Endothelial cell of umbilical vein (primary cell): ENCODE measurements around the gene SREBF1. TPM values are rescaled to one million over a fixed set of nuclear protein-coding genes. Genes with fewer than 3 reads are reported as not detected.

ENCODE experiments used
- BruUV-seq: library from RNA; stranded (reverse); fragments of 400-500 nt; replicated peaks from 2 replicates; lab custom pipeline; 2021; lab: Mats Ljungman, UMichigan
- CTCF ChIA-PET: fragments of 300-600, 350-600 bp; sonication (Branson Sonifier 250); formaldehyde crosslinking; loops from one replicate; lab custom pipeline; 2021; ENCODE audit warnings: antibody characterized with exemption, inconsistent platforms; lab: Charles Lee
- POLR2A ChIA-PET: fragments of 300-600, 350-600 bp; sonication (Branson Sonifier 250); formaldehyde crosslinking; loops from one replicate; lab custom pipeline; 2021; ENCODE audit warnings: antibody characterized with exemption, inconsistent platforms; lab: Charles Lee
- DNase-seq: peaks from one replicate; pipeline ENCODE4 v3.0.0-alpha.2; 2011; ENCODE audit warnings: low read depth, low spot score
- FAIRE-seq: peaks from 2 replicates; lab custom pipeline; 2011; peaks lifted over from hg19 to GRCh38; lab: Jason Lieb, UNC
- H2AFZ ChIP-seq: 2 replicates; pipeline ENCODE4 v1.6.0; 2012; ENCODE audit warnings: low read depth, low read length, control low read depth, inconsistent platforms
- H3K27ac ChIP-seq: 2 replicates; pipeline ENCODE4 v1.5.1; 2011; ENCODE audit warnings: low read depth, mild to moderate bottlenecking, control low read depth, low read length, moderate library complexity; ENCODE audit not compliant: insufficient read depth
- H3K27me3 ChIP-seq, 2 experiments: 2 replicates each; pipeline versions ENCODE4 v1.6.0 to v1.6.1; 2011; ENCODE audit warnings: low read length in 2 of 2, mixed read lengths in 1 of 2; ENCODE audit not compliant: control insufficient read depth in 2 of 2, insufficient read depth in 2 of 2
- H3K36me3 ChIP-seq, 2 experiments: 2 replicates in 1 of 2; 3 replicates in 1 of 2; pipeline ENCODE4 v1.5.1; 2011; ENCODE audit warnings: low read length in 2 of 2, mild to moderate bottlenecking in 1 of 2, moderate library complexity in 1 of 2; ENCODE audit not compliant: control insufficient read depth in 2 of 2, insufficient read depth in 2 of 2; ENCODE audit errors: extremely low read depth in 1 of 2
- H3K4me1 ChIP-seq: 3 replicates; pipeline ENCODE4 v1.5.1; 2011; ENCODE audit warnings: mild to moderate bottlenecking, low read length; ENCODE audit not compliant: control insufficient read depth, insufficient read depth; ENCODE audit errors: extremely low read depth
- H3K4me2 ChIP-seq: 2 replicates; pipeline ENCODE4 v1.6.1; 2011; ENCODE audit warnings: low read length, control low read depth, mixed read lengths; ENCODE audit not compliant: insufficient read depth
- H3K4me3 ChIP-seq, 3 experiments: fragments of 200-600 bp in 1 of 3; sonication (generic), shearing (Covaris generic) in 1 of 3; replicated peaks in 1 of 3; 2 replicates each; pipeline ENCODE4 v1.5.1; 2011 to 2016; ENCODE audit warnings: control low read depth in 3 of 3, low read length in 3 of 3, mild to moderate bottlenecking in 2 of 3, inconsistent platforms in 1 of 3, low read depth in 1 of 3, moderate library complexity in 1 of 3; ENCODE audit not compliant: insufficient read depth in 1 of 3
- H3K79me2 ChIP-seq: 2 replicates; pipeline ENCODE4 v1.6.0; 2012; ENCODE audit warnings: low read length, inconsistent platforms; ENCODE audit not compliant: control insufficient read depth, insufficient read depth
- H3K9ac ChIP-seq: replicated peaks from 2 replicates; pipeline ENCODE3; 2011; ENCODE audit warnings: low read length, control low read depth; ENCODE audit not compliant: insufficient read depth; ENCODE audit errors: extremely low read depth
- H3K9me1 ChIP-seq: replicated peaks from 3 replicates; pipeline ENCODE4 v1.6.0; 2011; ENCODE audit warnings: mild to moderate bottlenecking, low read length; ENCODE audit not compliant: control insufficient read depth, insufficient read depth; ENCODE audit errors: extremely low read depth
- H3K9me3 ChIP-seq: replicated peaks from 2 replicates; pipeline ENCODE4 v1.5.1; 2012; ENCODE audit warnings: low read length, inconsistent platforms; ENCODE audit not compliant: control insufficient read depth, insufficient read depth
- H4K20me1 ChIP-seq: replicated peaks from 2 replicates; pipeline ENCODE3; 2011; ENCODE audit warnings: mild to moderate bottlenecking, low read length; ENCODE audit not compliant: control insufficient read depth, insufficient read depth; ENCODE audit errors: extremely low read depth
- CTCF ChIP-seq, 2 donors: IDR thresholded peaks; 1 replicate in 1 of 2; 2 replicates in 1 of 2; pipeline ENCODE4 v1.5.1; 2011; ENCODE audit warnings: low read length in 2 of 2, mild to moderate bottlenecking in 2 of 2, moderate library complexity in 2 of 2, control low read depth in 1 of 2, inconsistent platforms in 1 of 2, low read depth in 1 of 2; ENCODE audit not compliant: insufficient read depth in 1 of 2; ENCODE audit errors: extremely low read depth in 1 of 2
- EZH2 ChIP-seq: IDR thresholded peaks from 2 replicates; pipeline ENCODE4 v1.6.1; 2012; ENCODE audit warnings: borderline replicate concordance, low read depth, mild to moderate bottlenecking, moderate library complexity, low read length, inconsistent platforms; ENCODE audit not compliant: severe bottlenecking
- FOS ChIP-seq: IDR thresholded peaks from 2 replicates; pipeline ENCODE4 v1.6.1; 2011; ENCODE audit warnings: mild to moderate bottlenecking, low read length, moderate library complexity, borderline replicate concordance; ENCODE audit not compliant: insufficient read depth
- GATA2 ChIP-seq: IDR thresholded peaks from 2 replicates; pipeline ENCODE4 v1.7.0; 2011; ENCODE audit warnings: low read depth, mild to moderate bottlenecking, moderate library complexity, mixed read lengths, low read length; ENCODE audit not compliant: insufficient read length, insufficient read depth
- JUN ChIP-seq: IDR thresholded peaks from 2 replicates; pipeline ENCODE4 v1.6.1; 2011; ENCODE audit warnings: borderline replicate concordance, low read depth; ENCODE audit not compliant: insufficient read length, insufficient read depth
- MAX ChIP-seq: IDR thresholded peaks from 2 replicates; pipeline ENCODE4 v1.6.1; 2011; ENCODE audit not compliant: insufficient read depth, insufficient read length
- MYC ChIP-seq: IDR thresholded peaks from one replicate; pipeline ENCODE4 v1.6.1; 2011; ENCODE audit warnings: mild to moderate bottlenecking, low read depth, low read length
- POLR2A ChIP-seq: IDR thresholded peaks from 2 replicates; pipeline ENCODE4 v1.6.1; 2012; ENCODE audit warnings: low read depth, mild to moderate bottlenecking, control low read depth, low read length
- POLR2AphosphoS5 ChIP-seq: IDR thresholded peaks from 2 replicates; pipeline ENCODE4 v1.6.1; 2012; ENCODE audit warnings: low read depth, mild to moderate bottlenecking, control low read depth, low read length, moderate library complexity; ENCODE audit not compliant: insufficient read depth
- dilution Hi-C: fragments of 300-500 bp; cut with MboI; formaldehyde crosslinking; loops from one replicate; pipeline ENCODE4 v1.15.0; 2019; ENCODE audit warnings: low sequenced_read_pairs; ENCODE audit not compliant: extremely low pct_ligation_motif_present
- intact Hi-C: fragments of 100-400 bp; cut with micrococcal nuclease; formaldehyde crosslinking; loops from one replicate; pipeline ENCODE4 v1.10.0; 2022
- polyA plus RNA-seq, 4 experiments: library from polyadenylated mRNA; depleted of rRNA in 3 of 4; stranded (reverse) in 3 of 4; unstranded in 1 of 4; fragments of >200 nt; gene quantifications; 2 replicates each; pipeline versions ENCODE4 v1.2.1 to v1.2.3, GENCODE V29; 2011 to 2012; ENCODE audit warnings: missing spikeins in 1 of 4
- total RNA-seq: library from RNA; stranded (reverse); gene quantifications from 2 replicates; pipeline ENCODE4 v1.2.3, GENCODE V29; 2021

Gene SREBF1
- total and polyA plus RNA-seq, 2 donors (not counting 3 experiments of a cell fraction or from before 2014, with no cell fraction given), result 50.4 to 109 TPM

GRCh38 chr17:17810895-17811248 lies 25.9 kb downstream of the SREBF1 start:
- no peak for DNase-seq
- no peaks in the 10 kb centered on the region for H3K27me3 ChIP-seq
- H3K9ac ChIP-seq, result no peak overlapping the region
- H3K4me2 ChIP-seq, result no peak overlapping the region
- H3K9me1 ChIP-seq, result no peaks in the 10 kb centered on the region
- BruUV-seq, result TSS peak; percentile 84
- H3K27ac ChIP-seq, result no peak overlapping the region
- no peaks in the 10 kb centered on the region for H3K79me2 ChIP-seq
- no peak overlapping the region for H3K4me3 ChIP-seq
- H3K4me1 ChIP-seq, result peaks cover 3% of the 10 kb centered on the region
- ChIA-PET POLR2A (no interaction called here), CTCF (interaction anchor here (0.6 to 8.9 kb wide), 9 partner anchors 20 to 464 kb away, joined by 3 to 68 read pairs (median 7); partner anchors contain the start of gene SREBF1)
- dilution Hi-C loops, result no loop called here
- intact Hi-C loops, result loop anchor here (1.0 kb wide), 1 partner anchor 25 kb away; the partner anchor contains the start of gene SREBF1
- no peak overlapping the region for H2AFZ ChIP-seq
- H3K36me3 ChIP-seq, result peaks cover 12 to 22% of the 10 kb centered on the region in 2 experiments
- no peaks in the 10 kb centered on the region for H4K20me1 ChIP-seq
- no peak for FAIRE-seq
- no peaks in the 10 kb centered on the region for H3K9me3 ChIP-seq
- TF ChIP-seq POLR2A (no peak), MAX (no peak), JUN (no peak), MYC (no peak)

- no peak for TF ChIP-seq CTCF (IDR thresholded peaks at IDR 0.05; ENCODE audit: extremely low read depth in 1 of 2, insufficient read depth in 1 of 2, low read depth in 1 of 2, low read length in 2 of 2)
- TF ChIP-seq MYC, result no peak
- no peak for TF ChIP-seq GATA2
- TF ChIP-seq POLR2AphosphoS5, result no peak
- no peak for TF ChIP-seq JUN
- no peak for TF ChIP-seq MAX
- TF ChIP-seq POLR2A, result no peak
- TF ChIP-seq FOS, result no peak
- no peak for TF ChIP-seq EZH2
- no peak overlapping the region for H3K9ac ChIP-seq
- H3K36me3 ChIP-seq, result peaks cover 8 to 24% of the 10 kb centered on the region in 2 experiments
- H3K27ac ChIP-seq, result no peak overlapping the region
- peak; percentile 76 for FAIRE-seq
- BruUV-seq, result no TSS peak
- H4K20me1 ChIP-seq, result no peaks in the 10 kb centered on the region
- dilution Hi-C loops, result no loop called here
- H3K9me1 ChIP-seq, result no peaks in the 10 kb centered on the region
- no peaks in the 10 kb centered on the region for H3K9me3 ChIP-seq
- no peak overlapping the region for H3K4me2 ChIP-seq
- POLR2A ChIA-PET, result no interaction called here
- DNase-seq, result no peak
- CTCF ChIA-PET, result interaction anchor here (0.6 to 8.9 kb wide), 6 partner anchors 20 to 463 kb away, joined by 3 to 68 read pairs (median 6); no protein-coding TSS in a partner anchor
- H2AFZ ChIP-seq, result no peak overlapping the region
- H3K4me1 ChIP-seq, result peaks cover 3% of the 10 kb centered on the region
- no peak overlapping the region for H3K4me3 ChIP-seq
- intact Hi-C loops, result loop anchor here (1.0 kb wide), 1 partner anchor 26 kb away; the partner anchor contains the start of gene SREBF1
- H3K27me3 ChIP-seq, result no peaks in the 10 kb centered on the region
- H3K79me2 ChIP-seq, result no peaks in the 10 kb centered on the region
These were observed 26.5 kb downstream of the SREBF1 start for GRCh38 chr17:17810084-17810894.
